Stimulated activated naive CD4-positive, alpha-beta T cell treated with Interleukin-2 at 50 U/mL for 16 hours (primary cell): ENCODE data around the gene WDR76.
"Not testable (repeated sequence)": the region's sequence is repeated elsewhere in the genome, so short reads cannot be mapped to it uniquely, and the experiment has no call there.

ENCODE experiments used
- DNase-seq: peaks from one replicate; lab custom pipeline; 2025; lab: John Stamatoyannopoulos, UW

The WDR76 gene

DNA sequence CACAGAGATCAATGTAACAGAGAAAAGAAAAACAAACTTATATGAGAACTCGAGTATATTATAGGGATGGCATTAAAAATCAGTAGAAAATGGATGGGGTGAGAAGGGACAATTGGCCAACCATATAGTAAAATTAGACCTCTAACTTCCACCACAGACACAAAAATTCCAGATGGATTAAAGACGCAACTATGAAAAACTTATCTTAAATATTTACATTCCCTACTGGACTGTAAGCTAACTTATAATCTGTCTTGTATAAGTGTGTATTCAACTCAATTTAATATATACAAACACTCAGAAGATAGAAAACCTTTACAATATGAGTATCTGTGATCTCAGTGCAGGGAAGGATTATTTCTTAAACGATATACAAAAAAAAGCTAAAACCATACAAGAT lies 5.3 kb upstream of the WDR76 start:
- no peak for DNase-seq

GRCh38 chr15:43824302-43825246 lies 2.2 kb upstream of the WDR76 start, which contains the start of gene MFAP1:
Gene MFAP1, minus strand, starts transcription at chr15:43824690. Its CDS starts 121 bp downstream, at chr15:43824569.
- DNase-seq = peak; percentile 91

DNA sequence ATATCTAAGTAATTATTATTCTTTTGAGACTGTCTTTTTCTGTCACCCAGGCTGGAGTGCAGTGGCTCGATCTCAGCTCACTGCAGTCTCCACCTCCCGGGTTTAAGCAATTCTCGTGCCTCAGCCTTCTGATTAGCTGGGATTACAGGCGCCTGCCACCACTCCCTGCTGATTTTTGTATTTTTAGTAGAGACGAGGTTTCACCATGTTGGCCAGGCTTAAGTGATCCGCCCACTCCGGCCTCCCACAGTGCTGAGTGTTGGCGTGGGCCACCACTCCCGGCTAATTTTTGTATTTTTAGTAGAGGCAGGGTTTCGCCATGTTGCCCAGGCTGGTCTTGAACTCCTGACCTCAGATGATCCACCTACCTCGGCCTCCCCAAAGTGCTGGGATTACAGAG lies 1.5 kb upstream of the WDR76 start:
- not testable (repeated sequence) for DNase-seq

GRCh38 chr15:43826029-43826507 lies 734 bp upstream of the WDR76 start:
- DNase-seq = no peak

DNA sequence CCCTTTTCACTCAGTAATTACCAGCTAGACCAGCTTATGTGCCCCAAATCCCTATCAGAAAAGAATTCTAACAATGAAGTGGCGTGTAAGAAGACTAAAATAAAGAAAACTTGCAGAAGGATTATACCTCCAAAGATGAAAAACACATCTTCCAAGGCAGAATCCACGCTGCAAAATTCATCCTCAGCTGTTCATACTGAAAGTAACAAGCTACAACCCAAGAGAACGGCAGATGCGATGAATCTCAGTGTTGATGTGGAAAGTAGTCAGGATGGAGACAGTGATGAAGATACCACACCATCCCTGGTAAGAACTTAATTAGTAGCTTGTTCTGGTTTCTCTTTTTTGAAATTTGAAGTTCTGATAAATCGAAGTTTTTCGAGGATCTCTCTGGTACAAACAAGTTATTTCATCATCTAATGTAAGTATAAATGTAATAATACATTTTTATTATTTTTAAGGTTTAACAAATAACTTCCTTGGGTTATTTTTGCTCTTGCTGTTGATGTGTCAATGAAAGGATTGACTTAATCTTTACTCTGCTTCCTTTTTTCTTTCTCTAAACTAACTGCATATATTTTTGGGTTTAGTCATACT lies 1.4 kb downstream of the WDR76 start:
- no peak for DNase-seq

- DNase-seq = not testable (repeated sequence)
Measured at GRCh38 chr15:43829951-43830540, 3.2 kb downstream of the WDR76 start.

GRCh38 chr15:43830691-43831275 lies 4.0 kb downstream of the WDR76 start:
- not testable (repeated sequence) for DNase-seq

GRCh38 chr15:43831519-43832052 lies 4.8 kb downstream of the WDR76 start:
- not testable (repeated sequence) for DNase-seq

DNA sequence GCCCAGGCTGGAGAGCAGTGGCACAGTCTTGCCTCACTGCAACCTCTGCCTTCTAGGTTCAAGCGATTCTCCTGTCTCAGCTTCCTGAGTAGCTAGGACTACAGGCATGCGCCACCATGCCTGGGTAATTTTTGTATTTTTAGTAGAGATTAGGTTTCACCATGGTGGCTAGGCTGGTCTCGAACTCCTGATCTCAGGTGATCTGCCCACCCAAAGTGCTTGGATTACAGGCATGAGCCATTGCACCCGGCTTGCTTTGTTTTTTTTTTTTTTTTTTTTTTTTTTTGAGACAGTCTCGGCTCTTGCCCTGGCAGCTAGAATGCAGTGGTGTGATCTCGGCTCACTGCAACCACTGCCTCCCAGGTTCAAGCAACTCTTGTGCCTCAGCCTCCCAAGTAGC lies 5.7 kb downstream of the WDR76 start:
- not testable (repeated sequence) for DNase-seq

GRCh38 chr15:43845421-43845820 lies 18.6 kb downstream of the WDR76 start:
- no peak for DNase-seq

- no peak for DNase-seq
Measured at GRCh38 chr15:43851251-43851650, 24.4 kb downstream of the WDR76 start.

DNA sequence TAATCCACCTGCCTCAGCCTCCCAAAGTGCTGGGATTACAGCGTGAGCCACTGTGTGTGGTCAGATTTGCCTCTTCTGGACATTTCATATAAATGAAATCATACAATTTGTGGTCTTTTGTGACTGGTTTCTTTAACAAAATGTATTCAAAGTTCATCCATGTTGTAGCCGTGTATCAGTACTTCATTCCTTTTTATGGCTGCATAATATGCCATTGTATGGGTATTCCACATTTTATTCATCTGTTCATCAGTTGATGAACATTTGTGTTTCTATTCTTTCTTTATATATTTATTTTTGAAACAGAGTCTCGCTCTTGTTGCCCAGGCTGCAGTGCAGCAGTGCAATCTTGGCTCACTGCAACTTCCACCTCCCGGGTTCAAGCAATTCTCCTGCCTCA lies 25.8 kb downstream of the WDR76 start:
- DNase-seq = no peak

DNA sequence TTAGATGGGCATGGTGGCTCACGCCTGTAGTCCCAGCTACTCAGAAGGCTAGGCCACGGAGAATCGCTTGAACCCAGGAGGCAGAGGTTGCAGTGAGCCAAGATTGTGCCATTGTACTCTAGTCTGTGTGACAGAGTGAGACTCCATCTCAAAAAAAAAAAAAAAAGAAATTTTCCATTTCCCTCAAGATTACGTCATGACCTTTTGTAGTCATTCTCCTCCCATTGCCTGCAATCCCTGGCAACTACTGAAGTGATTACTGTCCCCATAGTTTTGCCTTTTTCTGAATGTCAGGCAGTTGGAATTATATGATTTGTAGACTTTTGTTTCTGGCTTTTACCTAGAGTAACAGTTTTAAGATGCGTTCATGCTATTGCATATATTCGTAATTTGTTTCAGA lies 28.0 kb downstream of the WDR76 start:
- DNase-seq = no peak

DNA sequence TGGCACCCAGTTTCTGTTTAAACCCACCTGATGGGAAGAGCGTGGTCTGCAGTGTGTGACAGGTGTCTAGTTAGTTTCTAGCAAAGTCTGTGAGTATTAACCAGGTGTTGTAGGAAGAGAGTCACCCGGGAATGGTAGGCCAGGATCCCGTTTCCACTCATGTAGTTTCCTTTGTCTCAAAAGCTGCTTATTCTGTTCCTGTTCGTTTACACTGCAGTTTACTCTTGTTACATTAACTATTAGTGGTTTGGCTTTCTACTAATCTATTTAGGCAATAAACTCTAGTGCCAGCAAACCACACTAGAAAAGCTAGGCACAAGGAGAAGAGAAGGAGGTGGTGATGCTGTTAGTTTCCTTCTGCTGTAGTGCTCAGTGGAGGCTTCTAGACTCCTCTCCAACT lies 32.7 kb downstream of the WDR76 start:
- no peak for DNase-seq

GRCh38 chr15:43866636-43867035 lies 39.8 kb downstream of the WDR76 start:
- DNase-seq = not testable (repeated sequence)

- DNase-seq = no peak
Measured at GRCh38 chr15:43867096-43867495, 40.3 kb downstream of the WDR76 start.

DNA sequence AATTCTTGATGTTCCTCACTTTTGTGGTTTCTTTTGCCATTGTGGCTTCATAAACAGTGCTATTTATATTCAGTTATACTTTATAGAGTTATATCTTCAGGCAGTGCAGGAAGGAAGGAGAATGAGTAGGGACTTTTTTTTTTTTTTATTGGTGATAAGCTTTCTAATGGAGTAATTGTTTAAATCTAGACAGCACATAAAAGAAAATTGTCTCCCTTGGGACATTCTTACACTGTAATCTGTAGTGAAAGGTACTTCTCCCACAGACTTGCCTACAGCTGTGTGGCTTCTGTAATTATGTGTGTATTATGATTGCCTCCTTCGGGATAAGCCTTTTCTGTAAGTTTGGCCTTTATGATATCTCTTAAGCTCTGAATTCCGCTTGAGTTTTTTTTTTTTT lies 41.6 kb downstream of the WDR76 start:
- DNase-seq = no peak

GRCh38 chr15:43871835-43872234 lies 45.0 kb downstream of the WDR76 start:
- no peak for DNase-seq

GRCh38 chr15:43872416-43873020 lies 45.7 kb downstream of the WDR76 start:
- no peak for DNase-seq

- DNase-seq = no peak
Measured at GRCh38 chr15:43873651-43874050, 46.8 kb downstream of the WDR76 start.

GRCh38 chr15:43876872-43877271 lies 50.1 kb downstream of the WDR76 start:
- no peak for DNase-seq

- no peak for DNase-seq
Measured at GRCh38 chr15:43877371-43877770, 50.6 kb downstream of the WDR76 start.
